OCI-LY3 (cell line): ENCODE data around the gene GUCD1.

Experiments used
- CTCF ChIP-seq: fragments of 200-600, 300-600 bp; sonication (generic); IDR thresholded peaks from 2 replicates; pipeline ENCODE4 v1.5.1; 2014; ENCODE audit warnings: antibody characterized with exemption, low read length, low read depth
- EZH2phosphoT487 ChIP-seq: fragments of 200-600 bp; shearing (Covaris generic); IDR thresholded peaks from 2 replicates; pipeline ENCODE4 v1.6.1; 2018; ENCODE audit warnings: antibody characterized with exemption, mixed run types, low read depth

- TF ChIP-seq CTCF (no peak), EZH2phosphoT487 (no peak)
Measured at GRCh38 chr22:24595863-24596262, 40.9 kb upstream of the GUCD1 start.
